Transverse colon (tissue), 4 donors: ENCODE measurements around the gene GPATCH11.

Source experiments
- CTCF ChIP-seq, 5 experiments: fragments of 200-600 bp in 3 of 5; fragments of 450-650 bp in 2 of 5; sonication (generic) in 3 of 5; IDR thresholded peaks; 1 replicate in 2 of 5; 2 replicates in 3 of 5; pipeline ENCODE4 v1.5.1; 2016 to 2017; ENCODE audit warnings: antibody characterized with exemption in 5 of 5, inconsistent platforms in 3 of 5, mild to moderate bottlenecking in 2 of 5, moderate library complexity in 1 of 5
- EP300 ChIP-seq: sonication (generic); formaldehyde crosslinking; IDR thresholded peaks from one replicate; pipeline ENCODE4 v1.6.1; 2017; ENCODE audit warnings: antibody characterized with exemption, low read depth
- POLR2A ChIP-seq: fragments of 450-650 bp; IDR thresholded peaks from one replicate; pipeline ENCODE4 v1.6.1; 2016; ENCODE audit warnings: antibody characterized with exemption, mild to moderate bottlenecking, moderate library complexity
- POLR2AphosphoS5 ChIP-seq, 3 donors: sonication (generic); formaldehyde crosslinking; IDR thresholded peaks; one replicate each; pipeline ENCODE4 v1.6.1; 2016; ENCODE audit warnings: antibody characterized with exemption in 3 of 3

- TF ChIP-seq POLR2AphosphoS5 (IDR thresholded peaks at IDR 0.05), result no peak
- TF ChIP-seq CTCF (IDR thresholded peaks at IDR 0.05), result no peak
- TF ChIP-seq POLR2A, result no peak
- TF ChIP-seq EP300, result no peak
These were observed 14.2 kb downstream of the GPATCH11 start for GRCh38 chr2:37098416-37099118.
